Activated B cell treated with CpG ODN at 0.5 μM for 24 hours (primary cell): Measurements from ENCODE around the gene CRKL. TPM values are rescaled to one million over a fixed set of nuclear protein-coding genes. Genes with fewer than 3 reads are reported as not detected.

Experiments
- ATAC-seq: fragments of 200-7000 bp; cut with Tn5 transposase; one replicate; pipeline ENCODE4 v1.10.0; 2021; ENCODE audit warnings: low read depth, mild to moderate bottlenecking, moderate library complexity
- CTCF ChIA-PET: fragments of 350-600 bp; sonication (Branson Sonifier 250); formaldehyde crosslinking; loops from one replicate; lab custom pipeline; 2021; ENCODE audit warnings: antibody characterized with exemption; lab: Charles Lee
- POLR2A ChIA-PET: fragments of 350-600 bp; sonication (Branson Sonifier 250); formaldehyde crosslinking; loops from one replicate; lab custom pipeline; 2021; ENCODE audit warnings: antibody characterized with exemption; lab: Charles Lee
- DNase-seq: peaks from one replicate; pipeline ENCODE4 v3.0.0; 2022
- H3K27ac Mint-ChIP-seq: one replicate; pipeline ENCODE4 v1.8.0; 2020; ENCODE audit warnings: mixed read lengths
- H3K27me3 Mint-ChIP-seq: one replicate; pipeline ENCODE4 v1.8.0; 2021; ENCODE audit warnings: mixed read lengths
- H3K36me3 Mint-ChIP-seq: one replicate; pipeline ENCODE4 v1.8.0; 2021; ENCODE audit warnings: low read depth, mixed read lengths
- H3K4me1 Mint-ChIP-seq: one replicate; pipeline ENCODE4 v1.8.0; 2021; ENCODE audit warnings: mixed read lengths
- H3K4me3 Mint-ChIP-seq: one replicate; pipeline ENCODE4 v1.8.0; 2020; ENCODE audit warnings: mild to moderate bottlenecking, mixed read lengths
- H3K9me3 Mint-ChIP-seq: one replicate; pipeline ENCODE4 v1.8.0; 2020; ENCODE audit warnings: mixed read lengths
- CTCF ChIP-seq: fragments of 200-600 bp; IDR thresholded peaks from one replicate; pipeline ENCODE4 v1.8.0; 2022; ENCODE audit warnings: antibody characterized with exemption, mild to moderate bottlenecking
- intact Hi-C: fragments of 100-400 bp; cut with micrococcal nuclease; formaldehyde crosslinking; loops from one replicate; pipeline ENCODE4 v1.15.1; 2024
- total RNA-seq: library from RNA; stranded (reverse); gene quantifications from 2 replicates; pipeline ENCODE4 v1.2.3, GENCODE V29; 2022

CRKL gene
- total RNA-seq, 1 donor from 2014 or later = 55.7 TPM

- Mint-ChIP-seq H3K36me3 (no peaks in the 10 kb centered on the region), H3K27ac (no peak overlapping the region), H3K4me3 (no peak overlapping the region), H3K9me3 (no peaks in the 10 kb centered on the region), H3K27me3 (peaks cover 3% of the 10 kb centered on the region), H3K4me1 (peaks cover 3% of the 10 kb centered on the region)
- POLR2A ChIA-PET = interaction anchor here (0.6 kb wide), 2 partner anchors 28 to 72 kb away, joined by 4 to 7 read pairs; no protein-coding TSS in a partner anchor
- ATAC-seq (no peak), DNase-seq (no peak)
- CTCF ChIA-PET = no interaction called here
- TF ChIP-seq CTCF = no peak
- intact Hi-C loops = no loop called here
Measured at GRCh38 chr22:20909543-20910303, 7.5 kb upstream of the CRKL start.

- Mint-ChIP-seq H3K27ac (no peak overlapping the region), H3K9me3 (no peaks in the 10 kb centered on the region), H3K4me3 (no peak overlapping the region), H3K27me3 (no peaks in the 10 kb centered on the region), H3K4me1 (peaks cover 12% of the 10 kb centered on the region), H3K36me3 (no peaks in the 10 kb centered on the region)
- ATAC-seq (no peak), DNase-seq (no peak)
- CTCF ChIA-PET = no interaction called here
- TF ChIP-seq CTCF = no peak
- POLR2A ChIA-PET = interaction anchor here (0.7 kb wide), 1 partner anchor 111 kb away, joined by 5 read pairs; no protein-coding TSS in a partner anchor
- intact Hi-C loops = no loop called here
Measured at GRCh38 chr22:20912494-20912893, 4.7 kb upstream of the CRKL start.

- intact Hi-C loops = loop anchor here (5.0 kb wide), 2 partner anchors 39 to 949 kb away; partner anchors contain the start of gene MAPK1
Measured at GRCh38 chr22:20918663-20919218, 1.5 kb downstream of the CRKL start.

GRCh38 chr22:20919718-20920117 is 2.5 kb downstream of the CRKL start:
- Mint-ChIP-seq H3K27ac (no peak overlapping the region), H3K4me3 (peak overlapping the region; percentile 97), H3K4me1 (peaks cover 52% of the 10 kb centered on the region), H3K9me3 (no peaks in the 10 kb centered on the region), H3K36me3 (peaks cover 26% of the 10 kb centered on the region), H3K27me3 (no peaks in the 10 kb centered on the region)
- POLR2A ChIA-PET = no interaction called here
- DNase-seq (no peak), ATAC-seq (no peak)
- no peak for TF ChIP-seq CTCF
- CTCF ChIA-PET = no interaction called here
- intact Hi-C loops = loop anchor here (5.0 kb wide), 2 partner anchors 38 to 948 kb away; partner anchors contain the start of gene MAPK1

More at GRCh38 chr22:20918663-20919218, 1.5 kb downstream of the CRKL start:
- peaks cover 24% of the 10 kb centered on the region for H3K36me3 Mint-ChIP-seq
- H3K27me3 Mint-ChIP-seq = no peaks in the 10 kb centered on the region
- H3K4me1 Mint-ChIP-seq = peaks cover 48% of the 10 kb centered on the region
- ChIA-PET POLR2A (interaction anchor here (0.7 kb wide), 3 partner anchors 53 to 926 kb away, joined by 3 to 5 read pairs (median 4); no protein-coding TSS in a partner anchor), CTCF (no interaction called here)
- no peak for DNase-seq
- H3K27ac Mint-ChIP-seq = peak overlapping the region; percentile 65
- TF ChIP-seq CTCF = no peak
- H3K4me3 Mint-ChIP-seq = peak overlapping the region; percentile 97
- no peak for ATAC-seq
- no peaks in the 10 kb centered on the region for H3K9me3 Mint-ChIP-seq

- Mint-ChIP-seq H3K9me3 (no peaks in the 10 kb centered on the region), H3K36me3 (peaks cover 28% of the 10 kb centered on the region), H3K27me3 (no peaks in the 10 kb centered on the region), H3K27ac (no peak overlapping the region), H3K4me3 (peak overlapping the region; percentile 97), H3K4me1 (peaks cover 62% of the 10 kb centered on the region)
- intact Hi-C loops = no loop called here
- ChIA-PET POLR2A (interaction anchor here (0.7 kb wide), 1 partner anchor 188 kb away, joined by 3 read pairs; no protein-coding TSS in a partner anchor), CTCF (no interaction called here)
- no peak for TF ChIP-seq CTCF
- ATAC-seq (no peak), DNase-seq (no peak)
Measured at GRCh38 chr22:20920881-20921203, 3.6 kb downstream of the CRKL start.
